8988T (cell line): ENCODE data around the gene TRAF3IP1.
"Not testable (repeated sequence)": the region's sequence is repeated elsewhere in the genome, so short reads cannot be mapped to it uniquely, and the experiment has no call there.

Experiments used
- DNase-seq: peaks from one replicate; pipeline ENCODE4 v3.0.0; 2011

The TRAF3IP1 gene

GRCh38 chr2:238383135-238383534 is 62.8 kb downstream of the TRAF3IP1 start:
- DNase-seq = no peak

GRCh38 chr2:238383743-238384380 is 63.5 kb downstream of the TRAF3IP1 start:
- no peak for DNase-seq

GRCh38 chr2:238387332-238387731 is 67.0 kb downstream of the TRAF3IP1 start:
- DNase-seq = no peak

GRCh38 chr2:238388794-238389193 is 68.5 kb downstream of the TRAF3IP1 start:
- no peak for DNase-seq

- no peak for DNase-seq
Measured at GRCh38 chr2:238389988-238390589, 69.8 kb downstream of the TRAF3IP1 start.

- no peak for DNase-seq
Measured at GRCh38 chr2:238391042-238391689, 70.8 kb downstream of the TRAF3IP1 start.

GRCh38 chr2:238396663-238397062 is 76.3 kb downstream of the TRAF3IP1 start:
- no peak for DNase-seq

- DNase-seq = no peak
Measured at GRCh38 chr2:238397356-238397755, 77.0 kb downstream of the TRAF3IP1 start.

- no peak for DNase-seq
Measured at GRCh38 chr2:238398577-238398976, 78.3 kb downstream of the TRAF3IP1 start.

- DNase-seq = no peak
Measured at GRCh38 chr2:238399094-238399493, 78.8 kb downstream of the TRAF3IP1 start.

GRCh38 chr2:238401551-238401950 is 81.2 kb downstream of the TRAF3IP1 start:
- DNase-seq = no peak

GRCh38 chr2:238403632-238404405 is 83.5 kb downstream of the TRAF3IP1 start:
- no peak for DNase-seq

- DNase-seq = no peak
Measured at GRCh38 chr2:238404406-238405216, 84.3 kb downstream of the TRAF3IP1 start.

- DNase-seq = not testable (repeated sequence)
Measured at GRCh38 chr2:238405217-238405555, 84.9 kb downstream of the TRAF3IP1 start.

GRCh38 chr2:238406221-238406997 is 86.1 kb downstream of the TRAF3IP1 start:
- no peak for DNase-seq

- DNase-seq = no peak
Measured at GRCh38 chr2:238406998-238407285, 86.6 kb downstream of the TRAF3IP1 start.

GRCh38 chr2:238407566-238407965 is 87.2 kb downstream of the TRAF3IP1 start:
- no peak for DNase-seq

GRCh38 chr2:238408615-238409340 is 88.5 kb downstream of the TRAF3IP1 start:
- DNase-seq = no peak

GRCh38 chr2:238409341-238410199 is 89.3 kb downstream of the TRAF3IP1 start:
- DNase-seq = no peak

GRCh38 chr2:238412067-238412767 is 91.9 kb downstream of the TRAF3IP1 start:
- no peak for DNase-seq
